ENCODE results near the gene MBD2.
A peak's percentile ranks its signal among the peaks of the same experiment; 100 is the strongest.
"Not testable (repeated sequence)": the region's sequence is repeated elsewhere in the genome, so short reads cannot be mapped to it uniquely, and the experiment has no call there.

Gene MBD2

GRCh38 chr18:54222922-54223567 lies 1.4 kb downstream of the MBD2 start:
- ATAC-seq = peak; percentile 54
- peaks cover 58% of the 10 kb centered on the region for H3K4me1 Mint-ChIP-seq
- peak overlapping the region; percentile 92 for H3K27ac Mint-ChIP-seq
- peak overlapping the region; percentile 87 for H3K4me3 Mint-ChIP-seq
- H3K27me3 Mint-ChIP-seq = no peaks in the 10 kb centered on the region
- H3K36me3 Mint-ChIP-seq = peaks cover 11% of the 10 kb centered on the region
- no peaks in the 10 kb centered on the region for H3K9me3 Mint-ChIP-seq

GRCh38 chr18:54220406-54220805 lies 4.1 kb downstream of the MBD2 start:
- H3K36me3 Mint-ChIP-seq = peaks cover 11% of the 10 kb centered on the region
- H3K4me1 Mint-ChIP-seq = peaks cover 67% of the 10 kb centered on the region
- ATAC-seq = no peak
- H3K27ac Mint-ChIP-seq = peak overlapping the region; percentile 65
- H3K27me3 Mint-ChIP-seq = no peaks in the 10 kb centered on the region
- peak overlapping the region; percentile 60 for H3K4me3 Mint-ChIP-seq
- no peaks in the 10 kb centered on the region for H3K9me3 Mint-ChIP-seq

- not testable (repeated sequence) for ATAC-seq, H3K9me3 Mint-ChIP-seq, H3K27me3 Mint-ChIP-seq
- Mint-ChIP-seq H3K36me3 (peaks cover 11% of the 10 kb centered on the region), H3K4me1 (peaks cover 79% of the 10 kb centered on the region), H3K4me3 (peak overlapping the region; percentile 2), H3K27ac (peak overlapping the region; percentile 65)
These were observed 5.7 kb downstream of the MBD2 start for GRCh38 chr18:54218803-54219202.

- Mint-ChIP-seq H3K36me3 (peaks cover 11% of the 10 kb centered on the region), H3K4me3 (no peak overlapping the region), H3K4me1 (peaks cover 79% of the 10 kb centered on the region), H3K9me3 (no peaks in the 10 kb centered on the region), H3K27me3 (no peaks in the 10 kb centered on the region), H3K27ac (peak overlapping the region; percentile 65)
- no peak for ATAC-seq
These were observed 6.2 kb downstream of the MBD2 start for GRCh38 chr18:54218299-54218698.

- Mint-ChIP-seq H3K27me3 (no peaks in the 10 kb centered on the region), H3K4me3 (no peak overlapping the region), H3K36me3 (peaks cover 11% of the 10 kb centered on the region), H3K9me3 (no peaks in the 10 kb centered on the region), H3K4me1 (peaks cover 74% of the 10 kb centered on the region), H3K27ac (no peak overlapping the region)
- no peak for ATAC-seq
These were observed 6.8 kb downstream of the MBD2 start for GRCh38 chr18:54217624-54218023.

- Mint-ChIP-seq H3K9me3 (no peaks in the 10 kb centered on the region), H3K27ac (no peak overlapping the region), H3K36me3 (peaks cover 6% of the 10 kb centered on the region), H3K4me3 (no peak overlapping the region), H3K27me3 (no peaks in the 10 kb centered on the region), H3K4me1 (peaks cover 71% of the 10 kb centered on the region)
- no peak for ATAC-seq
These were observed 9.4 kb downstream of the MBD2 start for GRCh38 chr18:54215069-54215468.

GRCh38 chr18:54210463-54210862 lies 14.0 kb downstream of the MBD2 start:
- no peaks in the 10 kb centered on the region for H3K9me3 Mint-ChIP-seq
- peak overlapping the region; percentile 19 for H3K4me3 Mint-ChIP-seq
- peaks cover 79% of the 10 kb centered on the region for H3K4me1 Mint-ChIP-seq
- H3K27ac Mint-ChIP-seq = peak overlapping the region; percentile 82
- peaks cover 14% of the 10 kb centered on the region for H3K36me3 Mint-ChIP-seq
- H3K27me3 Mint-ChIP-seq = no peaks in the 10 kb centered on the region
- ATAC-seq = peak; percentile 61

GRCh38 chr18:54209471-54210180 lies 14.8 kb downstream of the MBD2 start:
- Mint-ChIP-seq H3K27me3 (no peaks in the 10 kb centered on the region), H3K27ac (peak overlapping the region; percentile 82), H3K9me3 (no peaks in the 10 kb centered on the region), H3K4me3 (peak overlapping the region; percentile 49), H3K4me1 (peaks cover 74% of the 10 kb centered on the region), H3K36me3 (peaks cover 15% of the 10 kb centered on the region)
- ATAC-seq = peak; percentile 87

- Mint-ChIP-seq H3K9me3 (no peaks in the 10 kb centered on the region), H3K36me3 (peaks cover 35% of the 10 kb centered on the region), H3K4me3 (no peak overlapping the region), H3K27ac (peak overlapping the region; percentile 52), H3K27me3 (no peaks in the 10 kb centered on the region), H3K4me1 (peaks cover 72% of the 10 kb centered on the region)
- ATAC-seq = no peak
These were observed 18.0 kb downstream of the MBD2 start for GRCh38 chr18:54206447-54206846.

GRCh38 chr18:54205959-54206358 lies 18.5 kb downstream of the MBD2 start:
- no peak for ATAC-seq
- Mint-ChIP-seq H3K36me3 (peaks cover 40% of the 10 kb centered on the region), H3K27ac (peak overlapping the region; percentile 52), H3K27me3 (no peaks in the 10 kb centered on the region), H3K4me3 (no peak overlapping the region), H3K9me3 (no peaks in the 10 kb centered on the region), H3K4me1 (peaks cover 68% of the 10 kb centered on the region)

GRCh38 chr18:54205448-54205847 lies 19.0 kb downstream of the MBD2 start:
- H3K36me3 Mint-ChIP-seq = peaks cover 41% of the 10 kb centered on the region
- not testable (repeated sequence) for H3K27me3 Mint-ChIP-seq, ATAC-seq, H3K27ac Mint-ChIP-seq, H3K4me3 Mint-ChIP-seq, H3K9me3 Mint-ChIP-seq
- H3K4me1 Mint-ChIP-seq = peaks cover 66% of the 10 kb centered on the region

- H3K27ac Mint-ChIP-seq = no peak overlapping the region
- H3K9me3 Mint-ChIP-seq = no peaks in the 10 kb centered on the region
- ATAC-seq = no peak
- H3K36me3 Mint-ChIP-seq = peaks cover 42% of the 10 kb centered on the region
- H3K4me1 Mint-ChIP-seq = peaks cover 61% of the 10 kb centered on the region
- H3K4me3 Mint-ChIP-seq = no peak overlapping the region
- no peaks in the 10 kb centered on the region for H3K27me3 Mint-ChIP-seq
These were observed 19.6 kb downstream of the MBD2 start for GRCh38 chr18:54204883-54205282.

GRCh38 chr18:54203914-54204313 lies 20.6 kb downstream of the MBD2 start:
- H3K36me3 Mint-ChIP-seq = peaks cover 51% of the 10 kb centered on the region
- peaks cover 62% of the 10 kb centered on the region for H3K4me1 Mint-ChIP-seq
- H3K27me3 Mint-ChIP-seq = no peaks in the 10 kb centered on the region

GRCh38 chr18:54202851-54203250 lies 21.6 kb downstream of the MBD2 start:
- no peak overlapping the region for H3K27ac Mint-ChIP-seq
- ATAC-seq = no peak
- no peaks in the 10 kb centered on the region for H3K27me3 Mint-ChIP-seq
- H3K4me3 Mint-ChIP-seq = no peak overlapping the region
- peaks cover 53% of the 10 kb centered on the region for H3K4me1 Mint-ChIP-seq
- no peaks in the 10 kb centered on the region for H3K9me3 Mint-ChIP-seq
- H3K36me3 Mint-ChIP-seq = peaks cover 55% of the 10 kb centered on the region

More at GRCh38 chr18:54203914-54204313, 20.6 kb downstream of the MBD2 start:
- H3K4me3 Mint-ChIP-seq = no peak overlapping the region
- peak; percentile 85 for ATAC-seq
- H3K27ac Mint-ChIP-seq = no peak overlapping the region
- no peaks in the 10 kb centered on the region for H3K9me3 Mint-ChIP-seq

- peak overlapping the region; percentile 6 for H3K27ac Mint-ChIP-seq
- no peak overlapping the region for H3K4me3 Mint-ChIP-seq
- peaks cover 47% of the 10 kb centered on the region for H3K36me3 Mint-ChIP-seq
- peaks cover 29% of the 10 kb centered on the region for H3K4me1 Mint-ChIP-seq
- no peak for ATAC-seq
- H3K9me3 Mint-ChIP-seq = no peaks in the 10 kb centered on the region
- no peaks in the 10 kb centered on the region for H3K27me3 Mint-ChIP-seq
These were observed 26.6 kb downstream of the MBD2 start for GRCh38 chr18:54197747-54198411.

All from stimulated activated memory B cell treated with anti-CD40 and anti-IgM and Interleukin-4, amounts not matched to agents 10 μg/mL and 1 μg/mL and 100 μg/mL, for 72 hours (primary cell).